CD4-positive, alpha-beta T cell treated with Interleukin-17A for 1 hour (primary cell): ENCODE measurements around the gene LRRN4CL.
"Not testable (repeated sequence)": the region's sequence is repeated elsewhere in the genome, so short reads cannot be mapped to it uniquely, and the experiment has no call there.

Experiments
- DNase-seq: peaks from one replicate; pipeline ENCODE4 v3.0.0-alpha.2; 2020

Gene LRRN4CL

DNA sequence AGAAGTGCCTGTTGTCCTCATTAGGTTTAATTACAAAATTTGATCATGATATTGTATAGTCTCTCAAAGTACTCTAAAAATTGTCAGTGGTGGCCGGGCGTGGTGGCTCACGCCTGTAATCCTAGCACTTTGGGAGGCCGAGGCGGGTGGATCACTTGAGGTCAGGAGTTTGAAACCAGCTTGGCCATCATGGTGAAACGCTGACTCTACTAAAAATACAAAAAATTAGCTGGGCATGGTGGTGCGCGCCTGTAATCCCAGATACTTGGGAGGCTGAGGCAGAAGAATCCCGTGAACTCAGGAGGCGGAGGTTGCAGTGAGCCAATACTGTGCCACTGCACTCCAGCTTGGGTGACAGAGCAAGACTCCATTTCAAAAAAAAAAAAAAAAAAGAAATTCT lies 13.9 kb downstream of the LRRN4CL start:
- not testable (repeated sequence) for DNase-seq

DNA sequence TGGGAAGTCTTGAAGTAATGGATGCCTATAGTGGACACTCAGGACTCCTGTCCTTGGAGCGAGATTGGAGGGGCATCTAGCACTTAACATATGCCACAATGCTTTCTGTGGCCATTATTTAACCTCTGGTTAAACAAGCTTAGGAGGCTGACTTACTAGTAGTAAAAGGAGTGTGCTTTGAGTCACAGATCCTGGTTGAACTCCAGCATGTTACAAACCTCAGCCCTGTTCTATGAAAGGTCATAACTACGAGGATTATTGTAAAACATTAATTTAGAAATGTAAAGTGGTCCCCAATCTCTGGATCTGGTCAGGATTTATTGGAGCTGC lies 16.2 kb downstream of the LRRN4CL start:
- DNase-seq = no peak

DNA sequence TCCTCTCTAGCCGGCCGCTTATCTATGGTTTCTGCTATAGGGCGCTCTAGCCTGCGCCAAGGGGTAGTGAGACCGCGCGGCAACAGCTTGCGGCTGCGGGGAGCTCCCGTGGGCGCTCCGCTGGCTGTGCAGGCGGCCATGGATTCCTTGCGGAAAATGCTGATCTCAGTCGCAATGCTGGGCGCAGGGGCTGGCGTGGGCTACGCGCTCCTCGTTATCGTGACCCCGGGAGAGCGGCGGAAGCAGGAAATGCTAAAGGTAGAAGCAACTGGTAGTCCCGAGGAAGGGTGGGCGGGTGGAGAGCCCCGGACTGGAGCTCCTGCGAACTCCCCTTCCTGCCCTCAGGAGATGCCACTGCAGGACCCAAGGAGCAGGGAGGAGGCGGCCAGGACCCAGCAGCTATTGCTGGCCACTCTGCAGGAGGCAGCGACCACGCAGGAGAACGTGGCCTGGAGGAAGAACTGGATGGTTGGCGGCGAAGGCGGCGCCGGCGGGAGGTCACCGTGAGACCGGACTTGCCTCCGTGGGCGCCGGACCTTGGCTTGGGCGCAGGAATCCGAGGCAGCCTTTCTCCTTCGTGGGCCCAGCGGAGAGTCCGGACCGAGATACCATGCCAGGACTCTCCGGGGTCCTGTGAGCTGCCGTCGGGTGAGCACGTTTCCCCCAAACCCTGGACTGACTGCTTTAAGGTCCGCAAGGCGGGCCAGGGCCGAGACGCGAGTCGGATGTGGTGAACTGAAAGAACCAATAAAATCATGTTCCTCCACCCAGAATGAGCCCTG lies 17.5 kb downstream of the LRRN4CL start, which contains the start of the genes LBHD1 and UQCC3:
LBHD1 (minus strand) TSS at position 660 of the 782 bp plus-strand sequence. CDS start 2,236 bp downstream, outside the sequence.
UQCC3 (plus strand) TSS at position 66 of the 782 bp plus-strand sequence; CDS start at position 139, 73 bp downstream.
- DNase-seq = peak; percentile 84

DNA sequence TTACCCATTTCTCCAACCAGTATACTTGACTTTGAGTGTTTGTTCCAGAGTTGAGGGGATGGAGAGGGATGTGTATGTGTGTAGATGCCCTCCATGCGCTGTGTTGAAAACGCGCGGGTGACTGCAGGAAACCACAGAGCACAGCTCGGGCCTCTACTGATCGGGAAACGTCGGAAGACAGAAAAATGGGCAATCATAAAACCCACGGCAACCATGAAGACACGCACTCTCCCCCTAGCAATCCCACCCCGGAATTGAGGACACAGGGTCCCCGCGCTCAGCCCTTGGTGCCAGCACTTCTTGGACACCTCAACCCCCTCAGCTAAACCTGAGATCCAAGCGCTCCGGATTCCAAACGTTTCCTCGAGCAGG lies 18.1 kb downstream of the LRRN4CL start:
- no peak for DNase-seq

GRCh38 chr11:62669420-62670161 lies 19.7 kb downstream of the LRRN4CL start:
- no peak for DNase-seq

- DNase-seq = no peak
Observed at GRCh38 chr11:62667460-62667859, 21.9 kb downstream of the LRRN4CL start.

DNA sequence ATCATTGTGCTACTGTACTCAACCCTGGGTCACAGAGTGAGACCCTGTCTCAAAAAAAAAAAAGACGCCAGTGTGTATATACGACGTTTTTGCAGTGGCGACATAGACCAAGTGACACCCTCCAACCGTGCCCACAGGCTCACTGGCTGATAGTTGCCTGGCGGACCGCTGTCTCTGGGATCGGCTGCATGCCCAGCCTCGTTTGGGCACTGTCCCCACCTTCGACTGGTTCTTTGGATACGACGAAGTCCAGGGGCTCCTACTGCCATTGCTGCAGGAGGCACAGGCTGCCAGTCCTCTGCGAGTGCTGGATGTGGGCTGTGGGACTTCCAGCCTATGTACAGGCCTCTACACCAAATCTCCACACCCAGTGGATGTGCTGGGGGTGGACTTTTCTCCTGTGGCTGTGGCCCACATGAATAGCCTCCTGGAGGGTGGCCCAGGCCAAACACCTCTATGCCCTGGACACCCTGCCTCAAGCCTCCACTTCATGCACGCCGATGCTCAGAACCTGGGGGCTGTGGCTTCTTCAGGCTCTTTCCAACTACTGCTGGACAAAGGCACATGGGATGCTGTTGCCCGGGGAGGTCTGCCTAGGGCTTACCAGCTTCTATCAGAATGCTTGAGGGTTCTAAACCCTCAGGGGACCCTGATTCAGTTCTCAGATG lies 22.9 kb downstream of the LRRN4CL start:
- DNase-seq = no peak

DNA sequence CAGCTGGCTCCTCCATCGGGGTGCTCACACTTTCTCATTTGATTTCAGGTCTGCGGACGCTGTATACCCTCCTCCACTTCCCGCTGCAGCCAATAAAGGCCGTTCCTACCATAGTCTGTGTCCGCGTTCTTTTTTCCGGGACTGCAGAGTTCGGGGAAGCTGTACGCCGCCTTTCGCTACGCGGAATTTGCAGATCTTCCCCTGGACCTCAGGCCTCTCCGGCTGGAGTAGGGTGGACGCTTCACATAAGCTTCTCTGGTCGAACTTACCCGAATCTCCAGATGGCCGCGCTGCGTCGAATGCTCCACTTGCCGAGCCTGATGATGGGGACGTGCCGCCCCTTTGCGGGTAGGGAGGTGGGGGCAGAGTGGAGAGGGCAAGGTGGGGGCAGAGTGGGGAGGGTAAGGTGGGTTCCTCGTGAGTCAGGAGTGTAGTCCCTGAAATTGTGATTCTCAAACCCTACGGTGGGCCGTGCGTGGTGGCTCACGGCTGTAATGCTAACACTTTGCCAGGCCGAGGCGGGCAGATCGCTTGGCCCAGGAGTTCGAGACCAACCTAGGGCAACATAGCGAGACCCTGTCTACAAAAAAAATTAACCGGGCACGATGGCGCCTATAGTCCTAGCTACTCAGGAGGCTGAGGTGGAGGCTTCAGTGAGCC lies 23.6 kb downstream of the LRRN4CL start:
- DNase-seq = peak; percentile 72

DNA sequence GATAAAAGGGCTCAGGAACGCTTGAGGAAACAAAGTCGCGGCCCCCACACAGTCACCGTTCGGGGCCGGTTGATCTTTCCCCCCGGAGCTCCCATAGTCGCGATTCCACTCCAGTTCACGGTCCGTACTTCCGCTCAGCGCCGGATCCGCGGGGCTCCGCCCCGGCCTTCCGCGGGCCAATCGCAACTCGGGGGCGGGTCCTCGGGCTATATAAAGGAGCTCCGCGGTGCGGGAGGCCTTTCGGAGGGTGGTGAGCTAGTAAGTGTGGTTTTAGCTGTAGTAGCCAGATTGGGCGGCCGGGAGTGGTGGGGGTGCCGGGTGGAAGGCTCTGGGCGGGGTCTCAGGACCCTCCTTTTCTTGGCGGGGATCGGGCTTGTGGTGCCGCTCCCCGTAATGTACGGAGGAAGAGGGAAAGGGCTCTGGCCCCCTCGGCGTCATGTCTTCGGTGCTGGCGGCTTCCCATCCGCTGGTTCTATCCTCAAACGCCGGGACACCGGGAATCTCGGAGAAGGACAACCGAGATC lies 24.2 kb downstream of the LRRN4CL start, which contains the start of the genes C11orf98 and CSKMT:
C11orf98 (minus strand) TSS at position 136 of the 524 bp plus-strand sequence; CDS start at position 95, 41 bp downstream.
CSKMT (plus strand) TSS at position 238 of the 524 bp plus-strand sequence. CDS start 568 bp downstream, outside the sequence.
- DNase-seq = peak; percentile 97

DNA sequence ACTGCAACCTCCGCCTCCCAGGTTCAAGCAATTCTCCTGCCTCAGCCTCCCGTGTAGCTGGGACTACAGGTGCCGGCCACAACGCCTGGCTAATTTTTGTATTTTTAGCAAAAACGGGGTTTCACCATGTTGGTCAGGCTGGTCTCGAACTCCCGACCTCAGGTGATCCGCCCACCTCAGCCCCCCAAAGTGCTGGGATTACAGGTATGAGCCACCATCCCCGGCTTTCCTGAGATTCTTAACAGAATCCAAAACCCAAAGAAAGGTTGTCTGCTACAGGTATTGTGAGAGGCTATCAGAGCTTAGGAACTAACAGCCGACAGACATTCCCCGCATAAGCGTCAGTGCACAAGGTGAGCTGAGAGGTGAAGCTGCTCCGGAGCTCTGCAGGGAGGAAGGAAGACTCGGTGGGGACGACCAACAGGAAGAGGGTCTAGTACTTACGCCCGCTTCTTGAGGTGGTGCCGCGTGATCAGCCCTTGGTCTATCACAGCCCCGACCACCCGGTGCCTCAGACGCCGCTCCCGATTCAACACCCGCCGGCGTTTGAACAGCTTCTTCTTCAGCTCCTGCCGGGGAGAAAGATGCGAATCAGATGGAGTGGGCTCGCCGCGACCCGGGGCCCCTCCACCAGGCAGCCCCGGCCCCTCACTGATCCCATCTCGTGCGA lies 24.8 kb downstream of the LRRN4CL start:
- peak; percentile 70 for DNase-seq

DNA sequence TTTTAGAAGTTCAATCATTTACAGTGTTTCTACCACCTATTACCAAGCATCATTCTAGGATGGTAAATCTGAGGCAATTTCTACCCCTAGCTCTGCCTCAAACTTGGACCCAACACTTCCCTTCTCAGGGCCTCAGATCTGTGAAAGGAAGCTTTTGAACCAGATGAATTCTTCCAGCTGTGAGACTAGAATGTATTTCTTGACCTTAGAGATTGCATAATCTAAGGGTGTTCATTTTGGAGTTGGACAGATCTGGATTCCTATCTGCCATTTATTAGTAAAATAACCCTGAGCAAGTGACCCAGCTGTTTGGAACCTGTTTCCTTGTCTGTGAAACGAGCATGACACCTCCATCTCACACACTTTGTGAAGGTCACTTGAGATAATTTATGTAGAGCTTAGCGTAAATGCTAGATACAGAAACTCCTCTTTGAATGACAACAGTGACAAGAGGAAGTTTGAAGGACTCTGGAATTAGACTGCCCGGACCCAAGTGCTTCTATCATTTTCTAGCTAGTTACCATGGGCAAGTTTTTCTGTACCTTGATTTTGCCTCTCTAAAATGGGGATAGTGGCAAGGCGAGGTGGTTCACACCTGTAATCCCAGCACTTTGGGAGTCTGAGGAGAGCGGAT lies 32.4 kb downstream of the LRRN4CL start:
- DNase-seq = no peak

DNA sequence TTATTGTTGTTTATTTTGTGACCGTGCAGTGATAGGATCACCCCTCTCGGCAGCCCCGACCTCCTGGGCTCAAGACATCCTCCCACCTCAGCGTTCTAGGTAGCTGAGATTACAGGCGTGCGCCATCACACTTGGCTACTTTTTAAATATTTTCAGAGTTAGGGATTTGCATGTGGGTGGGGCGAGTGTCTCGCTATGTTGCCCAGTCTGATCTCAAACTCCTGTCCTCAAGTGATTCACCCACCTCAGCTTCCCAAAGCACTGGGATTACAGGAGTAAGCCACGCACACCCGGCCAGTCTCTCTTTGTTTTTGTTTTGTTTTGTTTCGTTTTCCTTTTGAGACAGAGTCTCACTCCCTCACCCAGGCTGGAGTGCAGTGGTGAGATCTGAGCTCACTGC lies 35.0 kb downstream of the LRRN4CL start:
- DNase-seq = no peak

- DNase-seq = peak; percentile 78
Observed at GRCh38 chr11:62652161-62653006, 36.9 kb downstream of the LRRN4CL start.

DNA sequence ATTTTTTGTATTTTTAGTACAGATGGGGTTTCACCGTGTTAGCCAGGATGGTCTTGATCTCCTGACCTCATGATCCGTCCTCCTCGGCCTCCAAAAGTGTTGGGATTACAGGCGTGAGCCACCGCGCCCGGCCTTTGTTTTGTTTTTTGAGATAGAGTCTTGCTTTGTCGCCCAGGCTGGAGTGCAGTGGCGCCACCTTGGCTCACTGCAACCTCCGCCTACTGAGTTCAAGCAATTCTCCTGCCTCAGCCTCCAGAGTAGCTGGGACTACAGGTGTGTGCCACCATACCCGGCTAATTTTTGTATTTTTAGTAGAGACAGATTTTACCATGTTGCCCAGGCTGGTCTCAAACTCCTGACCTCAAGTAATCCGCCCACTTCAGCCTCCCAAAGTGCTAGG lies 39.0 kb downstream of the LRRN4CL start:
- not testable (repeated sequence) for DNase-seq

- DNase-seq = no peak
Observed at GRCh38 chr11:62649486-62649885, 39.8 kb downstream of the LRRN4CL start.

DNA sequence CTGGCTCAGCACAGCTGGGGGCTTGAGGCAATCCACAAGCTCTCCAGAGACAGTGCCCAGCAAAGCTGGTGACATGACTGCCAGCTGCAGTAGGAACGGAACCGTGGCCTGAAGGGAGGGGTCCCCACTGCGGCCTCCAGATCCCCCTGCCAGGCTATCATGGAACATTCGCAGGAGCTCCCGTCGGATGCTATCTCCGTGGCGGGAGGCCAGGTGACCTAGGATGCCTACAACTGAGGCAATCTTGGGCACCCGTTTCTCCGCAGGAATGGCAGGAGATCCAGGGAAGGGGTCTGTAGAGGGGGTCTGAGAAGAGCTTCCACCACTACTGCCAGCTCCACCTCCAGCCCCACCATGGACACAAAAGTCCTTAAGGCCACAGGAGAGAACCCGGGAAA lies 40.4 kb downstream of the LRRN4CL start:
- no peak for DNase-seq

GRCh38 chr11:62648185-62648966 lies 41.0 kb downstream of the LRRN4CL start:
- DNase-seq = no peak

GRCh38 chr11:62647609-62648005 lies 41.7 kb downstream of the LRRN4CL start:
- DNase-seq = no peak

GRCh38 chr11:62646825-62647608 lies 42.3 kb downstream of the LRRN4CL start:
- no peak for DNase-seq
